GM21619 (cell line): Measurements from ENCODE around the gene N4BP2.

Source experiments
- ATAC-seq: cut with Tn5 transposase; IDR thresholded peaks from one replicate; pipeline ENCODE4 v1.9.1; 2021; ENCODE audit not compliant: unreplicated experiment

Gene N4BP2

DNA sequence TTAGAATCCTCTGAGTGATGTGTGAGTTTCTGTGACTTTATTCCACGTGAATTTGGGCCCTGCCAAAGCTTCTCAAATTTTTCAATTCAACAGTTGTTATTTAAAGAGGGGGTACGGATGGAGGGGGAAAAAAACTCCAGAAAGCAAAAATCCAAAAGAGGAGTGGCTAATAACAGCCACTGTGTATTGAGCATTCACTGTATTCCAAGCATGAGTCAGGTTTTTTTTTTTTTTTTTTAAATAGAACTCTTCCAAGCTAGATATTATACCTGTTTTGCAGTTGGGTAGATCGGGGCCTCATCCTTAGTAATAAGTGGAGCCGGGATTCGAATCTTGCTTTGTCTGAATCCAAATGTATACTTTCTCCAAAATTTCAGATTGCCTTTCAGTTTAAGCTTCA lies 133.8 kb downstream of the N4BP2 start:
- no peak for ATAC-seq

DNA sequence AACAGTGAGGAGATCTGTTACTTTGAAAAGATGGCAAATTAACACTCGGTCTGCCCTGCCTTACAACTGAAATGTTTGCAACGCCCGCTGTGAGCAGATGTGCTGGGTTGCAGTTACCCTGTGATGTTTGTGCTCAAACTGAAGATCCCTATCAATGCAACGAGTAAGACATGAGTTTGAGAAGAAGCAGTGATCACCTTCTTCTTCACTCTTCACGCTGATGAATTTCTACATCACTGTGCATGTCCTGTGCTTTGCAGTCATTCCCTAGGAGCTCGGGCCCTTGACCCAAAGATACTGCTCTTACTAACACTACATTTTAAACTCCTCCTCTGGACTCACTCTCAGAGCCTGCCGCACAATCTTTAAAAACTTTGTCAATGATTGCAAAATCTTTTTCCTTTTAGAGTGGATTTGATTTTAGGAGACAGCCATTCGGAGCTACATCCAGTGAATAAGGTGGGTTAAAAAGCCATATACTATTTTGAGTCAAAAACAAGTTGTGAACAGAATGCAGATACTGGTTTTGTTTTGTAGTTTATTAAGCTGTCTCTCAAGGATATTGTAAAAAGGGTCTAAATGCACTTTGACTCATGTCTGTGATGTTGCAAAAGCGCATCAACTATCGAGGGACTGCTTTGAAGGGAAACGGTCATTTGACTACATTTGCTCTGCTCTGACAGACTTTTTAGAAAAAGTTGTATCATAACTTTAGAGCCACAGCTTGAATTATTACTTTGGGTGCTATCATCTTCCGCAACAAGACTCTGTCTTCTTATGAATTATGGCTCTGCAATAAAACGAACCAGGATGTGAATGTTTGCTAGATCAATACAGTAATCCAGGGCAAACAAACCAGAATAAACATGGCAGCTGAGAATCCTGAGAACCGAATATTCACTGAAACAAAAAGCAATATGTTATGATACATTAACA lies 134.5 kb downstream of the N4BP2 start:
- ATAC-seq = no peak

DNA sequence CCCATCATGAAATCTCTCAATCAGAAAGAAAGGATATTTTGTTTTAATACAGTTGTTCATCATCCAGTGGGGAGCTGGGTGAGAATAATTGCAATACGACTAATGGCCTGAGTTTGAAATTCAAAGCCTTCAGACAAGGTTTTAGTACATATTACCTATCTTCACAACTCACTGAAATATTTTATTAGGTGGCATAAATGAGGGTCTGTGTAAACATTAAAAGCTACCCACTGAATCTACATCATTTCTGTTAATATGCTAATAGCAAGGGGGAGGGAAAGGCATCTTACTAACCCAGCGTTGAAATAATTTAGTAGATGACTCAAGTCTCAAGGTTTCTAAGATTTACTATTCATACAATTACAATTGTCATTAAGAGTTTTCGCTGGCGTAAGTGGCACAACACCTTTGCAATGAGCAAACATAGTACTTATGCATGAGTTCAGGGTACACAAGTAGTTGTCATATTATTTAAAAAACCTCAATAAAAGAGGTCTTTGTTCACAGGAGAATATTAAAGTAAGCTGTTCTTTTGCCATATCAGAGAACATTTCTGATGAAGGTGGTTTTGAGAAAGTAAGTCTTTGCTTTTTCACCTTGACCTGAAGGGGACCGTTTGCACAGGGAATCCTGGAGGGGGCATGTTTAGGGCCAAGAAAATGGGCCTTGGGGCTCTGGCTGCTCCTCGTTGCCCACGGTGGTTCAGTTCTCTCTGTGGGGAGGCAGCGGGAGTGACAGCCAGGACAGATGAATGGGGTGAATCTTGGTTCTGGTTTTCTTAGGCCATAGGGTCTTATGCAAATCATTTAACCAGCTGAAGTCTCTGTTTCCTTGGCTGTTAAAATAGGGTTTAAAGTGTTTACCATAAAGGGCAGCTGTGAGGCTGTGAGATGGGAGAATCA lies 135.7 kb downstream of the N4BP2 start:
- peak; percentile 36 for ATAC-seq

DNA sequence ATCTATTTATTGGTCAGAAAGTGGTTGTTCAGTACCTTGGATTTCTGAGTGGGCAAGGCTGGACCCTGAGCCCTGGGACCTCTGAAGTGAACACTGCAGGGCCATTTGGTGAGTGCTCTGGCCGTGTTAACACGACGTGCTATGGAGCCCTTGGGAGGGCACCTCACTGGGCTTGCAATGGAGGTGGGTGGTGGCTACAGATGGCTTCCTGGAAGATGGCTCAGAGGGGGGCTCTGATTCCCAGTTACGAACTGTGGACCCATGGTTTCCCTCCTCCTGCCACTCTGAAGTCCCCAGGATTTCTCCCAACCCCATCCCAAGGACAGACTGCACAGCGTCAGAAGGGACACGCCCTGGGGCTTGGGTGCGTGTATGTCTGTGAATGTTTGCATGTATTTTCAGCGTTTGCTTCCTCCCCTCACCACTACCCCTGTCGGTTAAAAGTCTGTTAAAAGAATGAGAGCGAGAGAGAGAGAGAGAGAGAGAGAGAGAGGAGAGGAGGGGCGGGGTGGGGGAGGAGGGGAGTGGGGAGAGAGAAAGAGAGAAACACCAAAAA lies 136.4 kb downstream of the N4BP2 start:
- ATAC-seq = peak; percentile 29

DNA sequence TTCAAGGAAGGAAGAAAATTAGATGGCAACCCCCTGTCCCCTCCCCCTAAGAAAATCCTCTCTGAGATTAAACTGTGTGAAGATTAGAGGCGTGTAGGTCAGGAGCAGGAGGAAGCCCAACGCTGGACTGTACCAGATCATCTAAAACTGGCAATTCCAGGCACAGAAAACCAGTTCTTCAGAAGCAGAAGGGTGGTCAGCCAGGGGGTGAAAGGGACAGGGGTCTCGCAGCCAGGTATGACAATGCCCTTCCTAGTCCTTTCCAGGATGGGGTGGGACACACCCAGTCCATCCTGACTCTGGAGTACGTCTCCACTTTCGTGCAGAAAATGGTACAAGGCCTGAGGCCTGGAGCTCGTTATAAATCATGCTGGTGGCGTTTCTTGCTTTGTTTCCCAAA lies 136.9 kb downstream of the N4BP2 start:
- ATAC-seq = no peak

DNA sequence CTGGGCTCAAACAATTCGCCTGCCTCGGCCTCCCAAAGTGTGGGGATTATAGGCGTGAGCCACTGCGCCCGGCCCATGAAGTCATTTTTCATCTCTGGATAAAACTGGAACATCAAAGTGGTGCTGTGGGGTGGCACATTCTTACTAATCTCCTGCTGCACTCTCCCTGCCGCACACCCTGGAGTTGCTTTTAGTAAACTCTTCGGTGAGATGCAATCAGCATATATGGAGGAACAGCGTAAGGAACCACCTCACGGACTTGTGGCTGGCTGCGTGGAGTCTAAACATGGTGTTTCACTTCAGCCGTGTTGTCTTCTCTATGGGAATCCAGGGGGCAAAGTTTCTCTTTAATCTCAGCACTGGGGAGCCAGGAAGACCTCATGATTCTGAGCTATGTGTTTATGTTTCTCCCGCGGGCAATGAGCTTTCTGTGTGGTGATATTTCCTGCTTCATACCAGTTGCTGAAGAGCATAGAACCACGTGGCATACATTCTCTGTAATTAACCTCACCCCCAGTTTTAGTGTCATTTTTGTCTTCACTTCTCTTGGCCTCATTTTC lies 138.0 kb downstream of the N4BP2 start:
- ATAC-seq = no peak

DNA sequence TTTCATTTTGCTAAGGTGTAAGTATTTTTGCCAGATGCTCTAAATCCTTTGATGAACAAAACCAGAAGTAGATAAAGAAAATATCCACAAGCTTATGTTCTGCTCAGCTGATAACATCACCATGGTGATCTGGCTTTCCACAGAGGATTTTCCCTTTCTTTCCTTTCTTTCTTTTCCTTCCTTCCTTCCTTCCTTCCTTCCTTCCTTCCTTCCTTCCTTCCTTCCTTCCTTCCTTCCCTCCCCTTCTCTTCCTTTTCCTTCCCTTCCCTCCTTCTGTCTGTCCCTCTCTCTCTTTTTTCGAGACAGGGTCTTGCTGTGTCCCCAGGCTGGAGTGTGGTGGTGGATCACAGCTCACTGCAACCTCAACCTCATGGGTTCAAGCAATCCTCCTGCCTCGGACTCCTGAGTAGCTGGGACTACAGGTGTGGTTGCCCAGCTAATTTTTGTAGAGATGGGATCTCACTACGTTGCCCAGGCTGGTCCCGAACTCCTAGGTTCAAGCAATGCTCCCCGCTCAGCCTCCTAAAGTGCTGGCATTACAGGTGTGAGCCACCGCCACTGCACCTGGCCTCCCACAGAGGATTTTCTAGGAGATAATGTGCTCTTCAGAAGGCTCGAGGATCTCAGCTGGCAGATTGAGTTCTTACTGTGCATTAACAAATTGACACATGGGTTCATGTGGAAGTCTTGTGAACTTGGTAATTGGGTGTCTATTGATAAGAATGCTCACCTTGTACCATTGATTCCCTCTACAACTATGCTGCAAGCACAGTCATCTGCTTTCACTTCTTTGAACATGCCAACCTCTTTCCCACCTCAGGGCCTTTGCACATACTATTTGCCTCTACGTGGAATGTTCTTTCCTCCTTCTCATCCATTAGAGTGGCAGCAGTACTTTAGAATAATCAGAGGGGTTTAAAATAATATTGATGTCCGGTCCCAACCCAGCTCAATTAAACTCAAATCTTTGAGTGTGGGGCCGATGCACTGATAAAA lies 138.8 kb downstream of the N4BP2 start:
- no peak for ATAC-seq

DNA sequence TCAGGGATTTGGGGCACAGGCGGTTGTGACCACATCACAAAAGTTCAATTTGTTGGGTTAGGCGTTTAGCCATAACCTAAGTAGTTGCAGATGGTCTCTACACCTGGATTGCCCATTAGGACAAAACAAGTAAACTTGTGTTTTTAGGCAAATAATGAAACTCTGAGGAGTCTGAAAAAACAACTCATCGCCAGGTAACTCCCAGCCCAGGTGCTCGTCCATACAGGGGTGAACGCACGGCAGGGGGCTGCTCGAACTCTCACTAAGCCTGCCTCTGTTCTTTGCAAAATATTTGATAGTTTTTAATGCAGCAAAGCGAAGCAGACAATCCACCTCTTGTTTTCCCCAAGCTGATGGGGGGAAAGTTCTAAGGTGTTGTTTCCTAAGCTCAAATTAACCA lies 139.6 kb downstream of the N4BP2 start:
- no peak for ATAC-seq

DNA sequence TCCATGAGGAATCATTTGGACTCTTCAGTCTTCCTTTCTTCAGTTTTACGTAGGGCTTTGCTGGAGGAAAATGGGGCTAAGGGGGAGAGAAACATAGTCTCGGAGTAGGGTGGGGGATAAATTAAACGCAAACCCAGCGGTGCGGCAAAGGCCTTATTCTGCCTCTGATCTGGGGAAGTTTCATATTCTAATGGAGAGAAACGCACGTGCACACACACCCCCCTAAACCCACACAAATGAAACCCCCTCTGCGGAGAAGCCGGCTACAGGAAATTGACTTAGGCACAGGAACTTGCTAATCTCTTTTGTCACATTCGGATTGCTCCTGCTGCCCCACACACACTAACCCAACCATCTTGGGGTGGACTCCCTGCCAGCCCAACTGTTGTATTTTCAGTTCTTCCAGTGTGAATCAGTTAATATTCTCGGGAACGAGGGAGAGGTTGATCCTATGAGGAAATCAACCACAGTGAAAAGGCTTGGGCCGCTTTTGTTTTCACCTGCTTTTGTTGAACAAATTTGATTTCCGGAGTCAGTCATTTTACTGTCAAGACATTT lies 140.2 kb downstream of the N4BP2 start, which contains the start of gene RHOH:
RHOH (plus strand) TSS at position 308 of the 558 bp plus-strand sequence. CDS start 46,356 bp downstream, outside the sequence.
- no peak for ATAC-seq

DNA sequence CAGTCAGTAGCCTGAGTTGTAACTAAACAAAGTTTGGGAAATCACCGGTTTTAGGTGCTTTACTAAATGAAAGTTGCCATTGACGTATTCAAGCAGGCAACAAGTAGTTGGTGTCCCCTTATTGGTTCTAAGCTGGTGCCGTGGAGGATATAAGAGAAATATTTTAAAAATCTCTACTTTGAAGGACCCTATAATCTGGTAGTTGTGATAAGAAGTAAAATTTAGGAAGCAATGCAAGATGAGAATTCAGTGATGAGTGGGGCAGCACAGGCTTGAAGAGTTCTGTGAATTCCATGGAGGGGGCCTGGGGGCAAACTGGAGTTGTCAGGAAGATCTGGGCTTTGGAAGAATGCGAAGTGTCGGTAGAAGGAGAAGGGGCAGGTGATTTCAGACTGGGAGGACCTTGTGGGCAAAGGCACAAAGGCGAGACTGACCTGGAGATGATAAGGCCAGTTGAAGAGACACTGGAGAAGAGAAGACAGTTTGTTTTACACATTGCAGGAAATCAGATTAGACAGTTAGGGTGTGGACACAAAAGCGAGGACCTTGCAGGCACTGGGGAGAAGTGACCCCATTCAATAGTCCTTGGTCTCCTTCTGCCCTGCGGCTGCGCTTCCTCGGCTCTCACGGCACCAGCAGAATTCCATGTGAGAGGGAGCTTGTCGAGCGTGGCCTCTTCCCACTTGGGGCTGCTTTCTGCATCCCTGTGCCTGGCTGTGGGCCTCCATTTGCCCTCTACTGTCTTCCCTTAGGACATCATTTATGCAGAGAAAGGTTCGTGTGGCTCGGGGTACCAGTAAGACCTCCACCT lies 141.4 kb downstream of the N4BP2 start:
- no peak for ATAC-seq

DNA sequence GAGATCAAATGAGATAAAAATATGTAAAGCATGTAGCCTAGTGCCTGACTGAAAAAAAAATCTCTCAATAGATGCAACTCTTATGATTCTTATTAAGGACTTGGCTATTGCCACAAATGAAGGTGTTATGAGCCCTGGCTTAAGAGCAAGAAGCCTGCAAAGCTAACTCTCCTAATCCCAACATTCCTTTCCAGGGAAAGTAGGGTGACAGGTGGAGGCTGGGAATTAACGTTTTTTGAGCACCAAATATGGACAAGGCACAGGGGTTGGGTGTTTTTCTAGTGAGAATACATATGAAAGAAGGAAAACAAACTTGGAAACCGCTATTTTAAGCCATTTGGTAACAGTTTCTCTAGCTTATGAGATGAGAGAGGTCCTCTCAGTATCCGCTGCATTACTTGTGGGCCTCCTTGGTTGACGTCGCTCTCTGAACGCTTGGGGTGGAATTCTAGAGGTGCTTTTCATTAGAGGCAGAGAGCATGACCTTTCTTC lies 142.6 kb downstream of the N4BP2 start:
- ATAC-seq = no peak

DNA sequence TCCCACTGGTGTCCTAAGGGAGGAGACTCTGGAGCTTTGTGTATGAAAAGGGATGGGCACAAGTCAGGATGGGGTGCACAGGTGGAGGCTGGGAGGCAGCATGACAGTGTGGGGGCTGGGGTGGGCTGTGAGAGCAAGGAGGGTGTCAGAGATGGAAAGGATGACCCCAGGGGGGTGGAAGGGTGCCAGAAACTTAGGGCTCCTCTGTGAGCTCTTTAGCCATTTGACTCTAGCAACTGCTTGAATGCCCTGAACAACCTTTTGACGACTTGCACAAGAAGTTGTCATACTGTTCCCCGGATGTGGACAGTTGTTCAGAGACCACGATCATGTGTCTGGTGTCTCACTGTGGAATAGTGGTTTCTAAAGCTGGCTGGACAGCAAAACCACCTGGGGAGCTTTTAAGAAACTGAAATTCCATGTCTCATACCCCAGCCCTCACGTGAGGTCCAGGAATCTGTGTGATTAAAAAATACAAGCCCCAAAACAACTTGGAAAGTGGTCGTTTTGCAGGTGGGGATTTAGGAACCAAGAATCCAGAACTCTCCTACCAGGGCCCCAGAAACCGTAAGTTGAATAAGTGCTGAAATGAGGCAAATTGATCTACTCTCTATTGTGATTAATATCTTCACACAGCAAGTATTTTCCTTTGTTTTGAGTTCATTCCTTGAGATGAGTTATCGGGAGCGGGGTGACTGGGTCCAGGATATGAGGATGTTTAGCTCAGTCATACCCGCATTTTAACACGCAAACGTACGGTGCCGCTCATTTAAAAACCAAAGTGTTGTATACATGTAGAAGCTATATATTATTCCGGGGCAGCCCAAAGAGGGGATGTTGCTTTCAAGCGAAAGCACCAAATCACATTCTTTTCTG lies 143.6 kb downstream of the N4BP2 start:
- peak; percentile 53 for ATAC-seq

DNA sequence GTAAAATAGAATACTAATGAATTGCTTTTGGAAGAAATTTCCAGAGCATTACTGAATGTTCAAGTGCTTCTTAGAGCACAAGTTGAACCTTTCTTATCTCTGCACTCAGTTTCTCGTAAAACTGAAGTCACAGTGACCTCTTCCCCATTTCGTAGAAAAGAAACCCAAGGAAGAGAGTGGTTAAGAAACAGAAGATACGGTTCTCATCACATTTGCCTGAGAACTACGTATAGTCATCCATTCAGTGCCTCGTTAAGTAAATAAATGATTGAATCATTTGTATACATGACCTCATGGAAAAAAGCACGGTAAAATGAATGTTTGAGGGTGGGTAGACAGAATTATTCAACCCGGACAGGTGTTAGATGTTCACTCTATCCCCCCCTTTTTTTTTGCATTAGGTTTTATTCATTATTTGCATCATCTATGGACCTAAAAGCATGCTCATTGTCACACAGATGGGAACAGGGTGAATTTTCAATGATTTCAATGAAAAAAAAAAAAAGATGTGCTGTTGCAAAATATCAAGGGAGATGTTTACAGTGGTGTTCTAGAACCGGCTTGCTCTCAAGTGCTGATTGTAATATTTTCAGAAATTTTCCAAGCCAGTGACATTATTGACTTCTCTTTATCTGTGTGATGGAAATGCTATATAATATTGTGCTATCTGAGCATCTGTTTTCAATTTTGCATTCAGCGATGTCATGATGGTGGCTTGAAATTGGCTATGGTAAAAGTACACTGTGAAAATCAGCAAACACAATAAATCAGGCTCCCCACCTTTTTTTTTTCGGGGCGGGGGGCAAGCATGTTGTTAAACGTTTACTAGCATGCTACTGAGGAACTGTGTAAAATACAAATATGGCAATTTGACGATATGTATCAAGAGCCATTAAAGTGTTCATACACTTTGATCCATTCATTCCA lies 144.5 kb downstream of the N4BP2 start:
- no peak for ATAC-seq

DNA sequence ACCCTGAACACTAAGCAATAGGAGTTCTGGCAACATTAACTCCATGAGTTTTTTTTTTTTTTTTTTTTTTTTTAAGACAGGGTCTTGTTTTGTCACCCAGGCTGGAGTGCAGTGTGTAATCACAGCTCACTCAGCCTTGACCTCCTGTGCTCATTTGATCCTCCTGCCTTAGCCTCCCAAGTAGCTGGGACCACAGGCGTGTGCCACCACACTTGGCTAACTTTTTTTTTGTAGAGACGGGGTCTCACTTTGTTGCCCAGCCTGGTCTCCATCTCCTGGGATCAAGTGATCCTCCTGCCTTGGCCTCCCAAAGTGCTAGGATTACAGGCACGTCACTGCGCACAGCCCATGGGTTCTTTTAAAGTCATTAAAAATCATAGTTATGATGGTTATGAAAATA lies 145.2 kb downstream of the N4BP2 start:
- ATAC-seq = no peak

DNA sequence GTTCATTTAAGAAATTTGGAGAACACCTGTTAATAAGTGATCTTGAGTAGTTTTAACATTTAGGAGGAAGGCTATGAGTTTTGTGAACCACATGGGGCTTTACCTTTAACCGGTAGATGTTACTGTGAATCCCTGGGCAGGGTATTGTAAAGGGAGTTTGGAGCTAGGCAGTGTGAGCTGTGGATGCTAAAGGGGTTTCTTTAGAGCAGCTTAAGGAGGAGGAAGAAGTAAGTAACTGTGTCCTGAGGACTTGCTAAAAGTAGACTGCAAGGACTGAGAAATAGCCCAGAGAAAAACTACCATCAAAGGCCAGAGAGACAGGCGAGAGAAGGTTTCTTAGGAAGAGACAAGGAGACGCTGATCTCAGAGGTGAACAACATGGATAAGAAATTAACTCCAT lies 145.8 kb downstream of the N4BP2 start:
- ATAC-seq = no peak

DNA sequence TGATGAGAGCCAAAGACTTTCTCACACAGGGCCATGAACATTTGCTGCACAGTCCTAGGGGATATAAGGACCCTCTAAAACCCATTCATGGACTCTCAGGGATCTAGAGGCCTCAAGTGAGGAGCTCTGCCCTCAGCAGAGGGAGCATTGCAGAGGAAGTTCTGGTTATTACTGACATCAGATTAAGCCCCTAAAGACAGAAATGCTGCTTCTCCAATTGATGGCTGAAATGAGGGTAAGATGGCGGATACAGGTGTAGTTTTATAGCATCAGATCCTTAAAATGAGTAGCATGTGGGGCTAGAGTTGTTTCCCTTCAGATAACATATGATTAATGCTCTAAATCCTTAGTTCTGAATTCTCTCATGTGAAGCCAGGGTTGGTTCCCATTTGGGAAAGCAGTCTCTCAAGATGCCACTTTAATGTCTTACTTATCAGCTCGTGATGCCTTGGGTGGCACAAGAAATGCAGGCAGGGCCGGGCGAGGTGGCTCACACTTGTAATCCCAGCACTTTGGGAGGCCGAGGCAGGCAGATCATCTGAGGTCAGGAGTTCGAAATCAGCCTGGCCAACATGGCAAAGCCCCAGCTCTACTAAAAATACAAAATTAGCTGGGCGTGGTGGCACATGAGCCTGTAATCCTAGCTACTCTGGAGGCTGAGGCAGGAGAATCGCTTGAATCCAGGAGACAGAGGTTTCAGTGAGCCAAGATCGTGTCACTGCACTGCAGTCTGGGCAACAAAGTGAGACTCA lies 148.0 kb downstream of the N4BP2 start:
- no peak for ATAC-seq
